Measurements from ENCODE around the gene ARHGEF25.

DNA sequence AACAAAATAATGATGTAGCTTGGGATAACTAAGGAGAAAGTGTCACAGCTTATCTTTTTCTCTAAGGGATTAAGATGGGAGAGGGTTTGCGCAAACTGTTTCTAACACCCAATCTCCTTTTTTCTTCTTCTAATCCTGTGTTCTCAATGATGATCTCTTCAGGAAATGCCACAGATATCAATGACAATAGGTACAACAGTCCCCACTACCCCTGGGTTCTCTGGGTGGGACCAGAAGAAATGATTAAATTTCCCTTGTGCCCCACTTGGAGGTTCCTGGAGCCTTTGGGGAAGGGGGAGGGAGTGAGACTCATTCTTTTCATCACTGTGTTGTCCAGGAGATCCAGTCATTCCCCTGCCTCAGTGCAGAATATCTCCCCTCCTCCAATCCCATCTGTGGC is 28.8 kb upstream of the ARHGEF25 start:
- TF ChIP-seq, protein P1, sequence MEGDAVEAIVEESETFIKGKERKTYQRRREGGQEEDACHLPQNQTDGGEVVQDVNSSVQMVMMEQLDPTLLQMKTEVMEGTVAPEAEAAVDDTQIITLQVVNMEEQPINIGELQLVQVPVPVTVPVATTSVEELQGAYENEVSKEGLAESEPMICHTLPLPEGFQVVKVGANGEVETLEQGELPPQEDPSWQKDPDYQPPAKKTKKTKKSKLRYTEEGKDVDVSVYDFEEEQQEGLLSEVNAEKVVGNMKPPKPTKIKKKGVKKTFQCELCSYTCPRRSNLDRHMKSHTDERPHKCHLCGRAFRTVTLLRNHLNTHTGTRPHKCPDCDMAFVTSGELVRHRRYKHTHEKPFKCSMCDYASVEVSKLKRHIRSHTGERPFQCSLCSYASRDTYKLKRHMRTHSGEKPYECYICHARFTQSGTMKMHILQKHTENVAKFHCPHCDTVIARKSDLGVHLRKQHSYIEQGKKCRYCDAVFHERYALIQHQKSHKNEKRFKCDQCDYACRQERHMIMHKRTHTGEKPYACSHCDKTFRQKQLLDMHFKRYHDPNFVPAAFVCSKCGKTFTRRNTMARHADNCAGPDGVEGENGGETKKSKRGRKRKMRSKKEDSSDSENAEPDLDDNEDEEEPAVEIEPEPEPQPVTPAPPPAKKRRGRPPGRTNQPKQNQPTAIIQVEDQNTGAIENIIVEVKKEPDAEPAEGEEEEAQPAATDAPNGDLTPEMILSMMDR (IDR thresholded peaks at IDR 0.05) = no peak
- TF ChIP-seq ZFX (IDR thresholded peaks at IDR 0.05; ENCODE audit: borderline replicate concordance) = no peak
